Measurements from ENCODE around the gene TRAPPC3L.

DNA sequence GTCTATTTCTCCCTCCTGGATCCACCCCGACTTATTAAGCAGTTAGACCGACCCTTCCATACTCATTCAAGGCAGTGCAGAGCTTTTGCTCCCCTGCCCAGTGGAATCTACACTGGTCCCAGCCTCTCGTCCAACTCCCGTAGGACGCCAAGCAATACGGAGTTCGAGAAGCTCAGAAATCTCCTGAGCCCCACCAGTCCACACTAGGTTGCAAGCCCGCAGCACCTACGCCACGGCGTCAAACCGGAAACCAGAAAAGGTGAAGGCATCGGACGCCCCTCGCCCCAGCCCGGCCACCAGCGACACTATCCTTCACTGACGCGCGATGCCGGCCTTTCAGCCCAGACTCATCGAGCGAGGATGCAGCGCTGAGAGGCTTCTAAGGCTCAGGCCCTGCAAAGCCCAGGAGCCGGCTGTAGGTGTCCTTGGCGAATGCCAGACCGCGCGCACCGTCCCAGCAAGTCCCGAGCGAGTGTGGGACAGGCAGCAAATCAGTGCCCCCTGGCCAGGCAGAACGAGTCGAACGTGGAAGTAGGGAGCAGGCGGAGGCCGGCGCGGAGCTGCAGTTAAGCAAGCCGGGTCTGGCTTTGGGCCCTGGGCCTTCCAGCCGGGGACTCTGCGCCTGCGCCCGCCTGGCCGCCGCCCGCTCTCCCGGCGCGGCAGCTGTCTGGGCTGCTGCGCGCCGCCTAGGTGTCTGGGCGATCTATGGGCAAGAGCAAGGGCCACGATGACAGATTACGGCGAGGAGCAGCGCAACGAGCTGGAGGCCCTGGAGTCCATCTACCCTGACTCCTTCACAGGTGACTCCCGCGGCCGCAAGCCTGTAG, 25.6 kb upstream of the TRAPPC3L start, which contains the start of gene RWDD1:
- TF ChIP-seq, protein P1, sequence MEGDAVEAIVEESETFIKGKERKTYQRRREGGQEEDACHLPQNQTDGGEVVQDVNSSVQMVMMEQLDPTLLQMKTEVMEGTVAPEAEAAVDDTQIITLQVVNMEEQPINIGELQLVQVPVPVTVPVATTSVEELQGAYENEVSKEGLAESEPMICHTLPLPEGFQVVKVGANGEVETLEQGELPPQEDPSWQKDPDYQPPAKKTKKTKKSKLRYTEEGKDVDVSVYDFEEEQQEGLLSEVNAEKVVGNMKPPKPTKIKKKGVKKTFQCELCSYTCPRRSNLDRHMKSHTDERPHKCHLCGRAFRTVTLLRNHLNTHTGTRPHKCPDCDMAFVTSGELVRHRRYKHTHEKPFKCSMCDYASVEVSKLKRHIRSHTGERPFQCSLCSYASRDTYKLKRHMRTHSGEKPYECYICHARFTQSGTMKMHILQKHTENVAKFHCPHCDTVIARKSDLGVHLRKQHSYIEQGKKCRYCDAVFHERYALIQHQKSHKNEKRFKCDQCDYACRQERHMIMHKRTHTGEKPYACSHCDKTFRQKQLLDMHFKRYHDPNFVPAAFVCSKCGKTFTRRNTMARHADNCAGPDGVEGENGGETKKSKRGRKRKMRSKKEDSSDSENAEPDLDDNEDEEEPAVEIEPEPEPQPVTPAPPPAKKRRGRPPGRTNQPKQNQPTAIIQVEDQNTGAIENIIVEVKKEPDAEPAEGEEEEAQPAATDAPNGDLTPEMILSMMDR (IDR thresholded peaks at IDR 0.05), result no peak; the same call in 1 of the 2 replicates
- TF ChIP-seq POLR2AphosphoS5 (IDR thresholded peaks at IDR 0.05; ENCODE audit: low read depth, low read length), result peak; percentile 96
- TF ChIP-seq, protein P2, sequence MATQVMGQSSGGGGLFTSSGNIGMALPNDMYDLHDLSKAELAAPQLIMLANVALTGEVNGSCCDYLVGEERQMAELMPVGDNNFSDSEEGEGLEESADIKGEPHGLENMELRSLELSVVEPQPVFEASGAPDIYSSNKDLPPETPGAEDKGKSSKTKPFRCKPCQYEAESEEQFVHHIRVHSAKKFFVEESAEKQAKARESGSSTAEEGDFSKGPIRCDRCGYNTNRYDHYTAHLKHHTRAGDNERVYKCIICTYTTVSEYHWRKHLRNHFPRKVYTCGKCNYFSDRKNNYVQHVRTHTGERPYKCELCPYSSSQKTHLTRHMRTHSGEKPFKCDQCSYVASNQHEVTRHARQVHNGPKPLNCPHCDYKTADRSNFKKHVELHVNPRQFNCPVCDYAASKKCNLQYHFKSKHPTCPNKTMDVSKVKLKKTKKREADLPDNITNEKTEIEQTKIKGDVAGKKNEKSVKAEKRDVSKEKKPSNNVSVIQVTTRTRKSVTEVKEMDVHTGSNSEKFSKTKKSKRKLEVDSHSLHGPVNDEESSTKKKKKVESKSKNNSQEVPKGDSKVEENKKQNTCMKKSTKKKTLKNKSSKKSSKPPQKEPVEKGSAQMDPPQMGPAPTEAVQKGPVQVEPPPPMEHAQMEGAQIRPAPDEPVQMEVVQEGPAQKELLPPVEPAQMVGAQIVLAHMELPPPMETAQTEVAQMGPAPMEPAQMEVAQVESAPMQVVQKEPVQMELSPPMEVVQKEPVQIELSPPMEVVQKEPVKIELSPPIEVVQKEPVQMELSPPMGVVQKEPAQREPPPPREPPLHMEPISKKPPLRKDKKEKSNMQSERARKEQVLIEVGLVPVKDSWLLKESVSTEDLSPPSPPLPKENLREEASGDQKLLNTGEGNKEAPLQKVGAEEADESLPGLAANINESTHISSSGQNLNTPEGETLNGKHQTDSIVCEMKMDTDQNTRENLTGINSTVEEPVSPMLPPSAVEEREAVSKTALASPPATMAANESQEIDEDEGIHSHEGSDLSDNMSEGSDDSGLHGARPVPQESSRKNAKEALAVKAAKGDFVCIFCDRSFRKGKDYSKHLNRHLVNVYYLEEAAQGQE (IDR thresholded peaks at IDR 0.05; ENCODE audit: insufficient read depth in 1 of 2, low read depth in 2 of 2, low read length in 1 of 2), result no peak
- TF ChIP-seq SIN3A (IDR thresholded peaks at IDR 0.05; ENCODE audit: borderline replicate concordance, insufficient read depth, low read depth, low read length), result peak; percentile 96
- TF ChIP-seq TCF7L2 (IDR thresholded peaks at IDR 0.05; ENCODE audit: low read depth, low read length), result peak; percentile 91
